B cell (primary cell): ENCODE measurements around the gene EPHA2. TPM values are rescaled to one million over a fixed set of nuclear protein-coding genes. Genes with fewer than 3 reads are reported as not detected.

Experiments
- ATAC-seq: fragments of 200-7000 bp; cut with Tn5 transposase; one replicate; pipeline ENCODE4 v1.10.0; 2021; ENCODE audit warnings: low read depth, mild to moderate bottlenecking, moderate number of reproducible peaks, moderate library complexity
- CTCF ChIA-PET: fragments of 350-600 bp; sonication (Branson Sonifier 250); formaldehyde crosslinking; loops from one replicate; lab custom pipeline; 2021; ENCODE audit warnings: antibody characterized with exemption, inconsistent platforms; lab: Charles Lee
- POLR2A ChIA-PET: fragments of 350-600 bp; sonication (Branson Sonifier 250); formaldehyde crosslinking; loops from one replicate; lab custom pipeline; 2021; ENCODE audit warnings: antibody characterized with exemption; lab: Charles Lee
- DNase-seq: peaks from one replicate; pipeline ENCODE4 v3.0.0; 2013
- H2AFZ ChIP-seq: 2 replicates; pipeline ENCODE4 v1.6.1; 2012; ENCODE audit warnings: mild to moderate bottlenecking, low read depth, low read length; ENCODE audit not compliant: insufficient read depth, poor library complexity, severe bottlenecking
- H3K27ac ChIP-seq, 2 donors: 1 replicate in 1 of 2; 2 replicates in 1 of 2; pipeline ENCODE4 v1.5.1; 2012 to 2013; ENCODE audit warnings: low read length in 2 of 2, mild to moderate bottlenecking in 2 of 2, moderate library complexity in 1 of 2
- H3K27me3 ChIP-seq, 4 experiments: fragments of 200-600 bp in 1 of 4; sonication (generic) in 1 of 4; replicated peaks in 1 of 4; 1 replicate in 2 of 4; 2 replicates in 2 of 4; pipeline versions ENCODE4 v1.6.1 to v1.7.0; 2013 to 2016; ENCODE audit warnings: low read length in 3 of 4, mild to moderate bottlenecking in 2 of 4, mixed read lengths in 1 of 4, moderate library complexity in 1 of 4; ENCODE audit not compliant: insufficient read depth in 4 of 4, control insufficient read depth in 3 of 4; ENCODE audit errors: control extremely low read depth in 1 of 4
- H3K36me3 ChIP-seq, 2 experiments: replicated peaks in 1 of 2; 1 replicate in 1 of 2; 2 replicates in 1 of 2; pipeline versions ENCODE4 v1.6.1 to v1.7.1; 2013; ENCODE audit warnings: low read length in 1 of 2; ENCODE audit not compliant: insufficient read depth in 2 of 2, control insufficient read depth in 1 of 2; ENCODE audit errors: control extremely low read depth in 1 of 2, extremely low read depth in 1 of 2
- H3K4me1 ChIP-seq, 2 donors: fragments of 200-600 bp in 1 of 2; sonication (generic) in 1 of 2; 1 replicate in 1 of 2; 2 replicates in 1 of 2; pipeline versions ENCODE4 v1.5.1 to v1.6.1; 2013 to 2017; ENCODE audit warnings: low read length in 2 of 2; ENCODE audit not compliant: control insufficient read depth in 2 of 2, insufficient read depth in 2 of 2
- H3K4me2 ChIP-seq: replicated peaks from 2 replicates; pipeline ENCODE3; 2012; ENCODE audit warnings: mild to moderate bottlenecking, low read depth, low read length; ENCODE audit not compliant: poor library complexity, severe bottlenecking
- H3K4me3 ChIP-seq, 5 experiments: fragments of 200-600 bp in 1 of 5; sonication (generic) in 1 of 5; 1 replicate in 3 of 5; 2 replicates in 2 of 5; pipeline versions ENCODE4 v1.5.1 to v1.7.0; 2011 to 2016; ENCODE audit warnings: low read length in 4 of 5, mild to moderate bottlenecking in 4 of 5, low read depth in 2 of 5, control low read depth in 1 of 5, moderate library complexity in 1 of 5; ENCODE audit not compliant: insufficient read depth in 1 of 5; ENCODE audit errors: control extremely low read depth in 1 of 5, extremely low read depth in 1 of 5
- H3K79me2 ChIP-seq: fragments of 200-600 bp; sonication (generic); one replicate; pipeline ENCODE4 v1.6.0; 2016; ENCODE audit warnings: low read length; ENCODE audit not compliant: control insufficient read depth, insufficient read depth
- H3K9ac ChIP-seq: fragments of 200-600 bp; sonication (generic); 2 replicates; pipeline ENCODE4 v1.6.1; 2017; ENCODE audit warnings: mild to moderate bottlenecking, low read length, moderate library complexity
- H3K9me3 ChIP-seq, 3 donors: one replicate each; pipeline versions ENCODE4 v1.6.1 to v1.7.1; 2013; ENCODE audit warnings: low read length in 2 of 3; ENCODE audit not compliant: control insufficient read depth in 2 of 3, insufficient read depth in 1 of 3; ENCODE audit errors: control extremely low read depth in 1 of 3
- H4K20me1 ChIP-seq: 2 replicates; pipeline ENCODE4 v1.6.0; 2012; ENCODE audit warnings: mild to moderate bottlenecking, low read length; ENCODE audit not compliant: insufficient read depth, control insufficient read depth, poor library complexity, severe bottlenecking
- H3K27ac Mint-ChIP-seq: one replicate; pipeline ENCODE4 v1.8.0; 2021; ENCODE audit warnings: mixed read lengths
- H3K27me3 Mint-ChIP-seq: one replicate; pipeline ENCODE4 v1.8.0; 2021; ENCODE audit warnings: mixed read lengths
- H3K4me1 Mint-ChIP-seq: one replicate; pipeline ENCODE4 v1.8.0; 2021; ENCODE audit warnings: mixed read lengths
- H3K4me3 Mint-ChIP-seq: one replicate; pipeline ENCODE4 v1.8.0; 2021; ENCODE audit warnings: mixed read lengths
- H3K9me3 Mint-ChIP-seq: one replicate; pipeline ENCODE4 v1.8.0; 2022; ENCODE audit warnings: mixed read lengths; ENCODE audit not compliant: insufficient read depth
- EZH2 ChIP-seq: IDR thresholded peaks from 2 replicates; pipeline ENCODE4 v1.6.1; 2012; ENCODE audit warnings: borderline replicate concordance, low read depth, mild to moderate bottlenecking, moderate library complexity, low read length; ENCODE audit not compliant: insufficient read depth, poor library complexity, severe bottlenecking
- WGBS: methylation state at CpG from one replicate; pipeline ENCODE4 v1.1.5; 2013; ENCODE audit warnings: missing lambda C conversion rate; ENCODE audit not compliant: insufficient coverage; 5-methylcytosine and 5-hydroxymethylcytosine counted together
- intact Hi-C: fragments of 100-400 bp; cut with micrococcal nuclease; formaldehyde crosslinking; loops from one replicate; pipeline ENCODE4 v1.10.0; 2022
- polyA plus RNA-seq: library from polyadenylated mRNA; depleted of rRNA; stranded (reverse); fragments of >200 nt; gene quantifications from 2 replicates; pipeline ENCODE4 v1.2.3, GENCODE V29; 2012
- total RNA-seq, 2 donors: library from RNA; stranded (reverse); fragments of 120-200 nt in 1 of 2; gene quantifications; 1 replicate in 1 of 2; 2 replicates in 1 of 2; pipeline versions ENCODE4 v1.2.3 to v1.2.4, GENCODE V29; 2013 to 2022
- TF ChIP-seq, protein P1 (sequence below): fragments of 200-600 bp; IDR thresholded peaks from one replicate; pipeline ENCODE4 v1.8.0; 2022; ENCODE audit warnings: antibody characterized with exemption, mild to moderate bottlenecking

The EPHA2 gene
- total and polyA plus RNA-seq, 2 donors (not counting 1 experiment from before 2014, with no cell fraction given): 0.12 TPM; not detected in 1

- H3K9me3 Mint-ChIP-seq: no peaks in the 10 kb centered on the region
- Histone ChIP-seq H4K20me1 (no peaks in the 10 kb centered on the region), H3K4me3 (no peak overlapping the region), H3K27me3 (peaks cover 0 to 24% (median 5%) of the 10 kb centered on the region in 4 experiments), H3K9ac (no peak overlapping the region), H3K27ac (no peak overlapping the region), H2AFZ (no peak overlapping the region), H3K79me2 (no peaks in the 10 kb centered on the region), H3K36me3 (no peaks in the 10 kb centered on the region), H3K9me3 (peaks cover 0 to 4% (median 0%) of the 10 kb centered on the region in 3 donors), H3K4me1 (no peaks in the 10 kb centered on the region), H3K4me2 (no peak overlapping the region)
- peaks cover 39% of the 10 kb centered on the region for H3K27me3 Mint-ChIP-seq
- no peaks in the 10 kb centered on the region for H3K4me1 Mint-ChIP-seq
- WGBS: 18% methylated on average over 5 of the region's 6 CpGs
- no peak for TF ChIP-seq EZH2
- TF ChIP-seq, protein P1, sequence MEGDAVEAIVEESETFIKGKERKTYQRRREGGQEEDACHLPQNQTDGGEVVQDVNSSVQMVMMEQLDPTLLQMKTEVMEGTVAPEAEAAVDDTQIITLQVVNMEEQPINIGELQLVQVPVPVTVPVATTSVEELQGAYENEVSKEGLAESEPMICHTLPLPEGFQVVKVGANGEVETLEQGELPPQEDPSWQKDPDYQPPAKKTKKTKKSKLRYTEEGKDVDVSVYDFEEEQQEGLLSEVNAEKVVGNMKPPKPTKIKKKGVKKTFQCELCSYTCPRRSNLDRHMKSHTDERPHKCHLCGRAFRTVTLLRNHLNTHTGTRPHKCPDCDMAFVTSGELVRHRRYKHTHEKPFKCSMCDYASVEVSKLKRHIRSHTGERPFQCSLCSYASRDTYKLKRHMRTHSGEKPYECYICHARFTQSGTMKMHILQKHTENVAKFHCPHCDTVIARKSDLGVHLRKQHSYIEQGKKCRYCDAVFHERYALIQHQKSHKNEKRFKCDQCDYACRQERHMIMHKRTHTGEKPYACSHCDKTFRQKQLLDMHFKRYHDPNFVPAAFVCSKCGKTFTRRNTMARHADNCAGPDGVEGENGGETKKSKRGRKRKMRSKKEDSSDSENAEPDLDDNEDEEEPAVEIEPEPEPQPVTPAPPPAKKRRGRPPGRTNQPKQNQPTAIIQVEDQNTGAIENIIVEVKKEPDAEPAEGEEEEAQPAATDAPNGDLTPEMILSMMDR: no peak
- CTCF ChIA-PET: interaction anchor here (1.2 kb wide), 1 partner anchor 123 kb away, joined by 3 read pairs; no protein-coding TSS in a partner anchor
- H3K27ac Mint-ChIP-seq: no peak overlapping the region
- intact Hi-C loops: no loop called here
- POLR2A ChIA-PET: no interaction called here
- H3K4me3 Mint-ChIP-seq: no peak overlapping the region
- no peak for ATAC-seq
- DNase-seq: no peak
Measured at GRCh38 chr1:16122916-16123315, 33.0 kb downstream of the EPHA2 start.

DNA sequence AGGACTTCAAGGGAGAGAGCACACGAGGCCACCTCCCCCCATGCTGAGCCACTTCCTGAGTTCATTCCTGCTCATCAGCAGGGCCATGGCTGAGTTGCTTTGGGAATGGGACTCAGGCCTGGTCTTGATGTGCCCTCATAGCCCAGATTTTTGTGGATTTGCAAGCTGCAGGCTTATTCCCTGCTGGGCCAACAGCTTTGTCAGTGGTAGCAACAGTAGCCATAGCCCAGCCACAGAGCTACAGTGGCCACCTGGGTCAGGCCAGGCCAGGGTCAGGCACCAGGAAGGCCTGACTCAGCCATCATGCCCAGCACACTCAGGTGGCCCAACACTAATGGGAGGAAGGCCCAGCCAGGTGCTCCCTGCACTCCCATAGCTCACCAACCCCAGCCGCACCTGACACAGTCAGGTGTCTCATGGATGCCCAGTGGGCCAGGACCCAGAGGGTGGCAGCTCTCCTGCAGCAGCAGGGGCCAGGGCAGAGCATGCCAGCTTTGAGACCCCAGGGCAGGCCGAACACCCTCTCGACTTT is 33.5 kb downstream of the EPHA2 start:
- no peak overlapping the region for H3K9ac ChIP-seq
- ATAC-seq (no peak), DNase-seq (no peak)
- no peak overlapping the region for H3K4me2 ChIP-seq
- POLR2A ChIA-PET: no interaction called here
- H3K4me3 Mint-ChIP-seq: no peak overlapping the region
- WGBS: 84% methylated on average over 4 of the region's 4 CpGs
- no peaks in the 10 kb centered on the region for H3K9me3 Mint-ChIP-seq
- no peak overlapping the region for H3K4me3 ChIP-seq
- CTCF ChIA-PET: interaction anchor here (1.2 kb wide), 1 partner anchor 123 kb away, joined by 3 read pairs; no protein-coding TSS in a partner anchor
- H3K4me1 Mint-ChIP-seq: no peaks in the 10 kb centered on the region
- H4K20me1 ChIP-seq: no peaks in the 10 kb centered on the region
- peaks cover 0 to 4% (median 0%) of the 10 kb centered on the region in 3 donors for H3K9me3 ChIP-seq
- no peak overlapping the region for H3K27ac Mint-ChIP-seq
- intact Hi-C loops: no loop called here
- H3K27me3 ChIP-seq: peaks cover 0 to 24% (median 5%) of the 10 kb centered on the region in 4 experiments
- H2AFZ ChIP-seq: no peak overlapping the region
- H3K4me1 ChIP-seq: no peaks in the 10 kb centered on the region
- no peaks in the 10 kb centered on the region for H3K36me3 ChIP-seq
- no peaks in the 10 kb centered on the region for H3K79me2 ChIP-seq
- no peak for TF ChIP-seq EZH2
- TF ChIP-seq, protein P1: no peak
- H3K27me3 Mint-ChIP-seq: peaks cover 43% of the 10 kb centered on the region
- no peak overlapping the region for H3K27ac ChIP-seq
